ENCODE measurements around the gene AGAP1. TPM values are rescaled to one million over a fixed set of nuclear protein-coding genes. Genes with fewer than 3 reads are reported as not detected.

The AGAP1 gene
- total and polyA plus RNA-seq, 4 donors: 2.0 to 8.5 (median 5.4) TPM

GRCh38 chr2:235725841-235726240 is 232.0 kb downstream of the AGAP1 start:
- no peak for DNase-seq (ENCODE audit: low spot score)
- no peak overlapping the region for H3K4me3 ChIP-seq (ENCODE audit: low read depth in 1 of 3, low read length in 3 of 3)
- no peaks in the 10 kb centered on the region for H3K9me3 ChIP-seq (ENCODE audit: control insufficient read depth in 4 of 4, low read length in 3 of 4)
- H3K36me3 ChIP-seq (ENCODE audit: control insufficient read depth in 4 of 4, insufficient read depth in 3 of 4, low read depth in 1 of 4, low read length in 3 of 4): no peaks in the 10 kb centered on the region
- no peak for TF ChIP-seq EGR1 (IDR thresholded peaks at IDR 0.05; ENCODE audit: low read depth in 2 of 2)
- TF ChIP-seq JUND (IDR thresholded peaks at IDR 0.05): no peak
- no peak for TF ChIP-seq TAF1 (conservative IDR thresholded peaks at IDR 0.05)
- no peak for TF ChIP-seq ATF3 (IDR thresholded peaks at IDR 0.05)
- TF ChIP-seq SP1 (IDR thresholded peaks at IDR 0.05): no peak
- no peak for TF ChIP-seq MAX (IDR thresholded peaks at IDR 0.05)
- TF ChIP-seq FOXA1 (IDR thresholded peaks at IDR 0.05): no peak
- no peak for TF ChIP-seq YY1 (IDR thresholded peaks at IDR 0.05)
- no peak for TF ChIP-seq ZBTB33 (IDR thresholded peaks at IDR 0.05)
- no peak for TF ChIP-seq FOXA2 (IDR thresholded peaks at IDR 0.05)
- no peak for TF ChIP-seq RXRA (IDR thresholded peaks at IDR 0.05)
- no peak for TF ChIP-seq GABPA (IDR thresholded peaks at IDR 0.05 in 1 of 2, conservative IDR thresholded peaks at IDR 0.05 in 1 of 2)
- H3K4me1 ChIP-seq (ENCODE audit: control insufficient read depth in 4 of 4, insufficient read depth in 4 of 4, low read length in 3 of 4): peaks cover 0 to 4% (median under 1%) of the 10 kb centered on the region in 4 donors
- 96% methylated on average over 4 of the region's 4 CpGs for WGBS
- no peak overlapping the region for H3K9ac ChIP-seq (ENCODE audit: low read depth in 1 of 2, low read length in 2 of 2)
- no peak overlapping the region for H3K27ac ChIP-seq (ENCODE audit: low read depth in 1 of 2, low read length in 2 of 2)
- no peaks in the 10 kb centered on the region for H3K27me3 ChIP-seq (ENCODE audit: control insufficient read depth in 4 of 4, insufficient read depth in 4 of 4, low read length in 3 of 4)

GRCh38 chr2:235726554-235726953 is 232.7 kb downstream of the AGAP1 start:
- no peak for DNase-seq (ENCODE audit: low spot score)
- no peaks in the 10 kb centered on the region for H3K27me3 ChIP-seq (ENCODE audit: control insufficient read depth in 4 of 4, insufficient read depth in 4 of 4, low read length in 3 of 4)
- H3K9me3 ChIP-seq (ENCODE audit: control insufficient read depth in 4 of 4, low read length in 3 of 4): no peaks in the 10 kb centered on the region
- TF ChIP-seq CTCF (IDR thresholded peaks at IDR 0.05; ENCODE audit: low read depth, low read length, missing input control) (no peak), GABPA (IDR thresholded peaks at IDR 0.05 in 1 of 2, conservative IDR thresholded peaks at IDR 0.05 in 1 of 2) (no peak), SP1 (IDR thresholded peaks at IDR 0.05) (no peak), RAD21 (IDR thresholded peaks at IDR 0.05) (no peak), RXRA (IDR thresholded peaks at IDR 0.05) (no peak), FOXA2 (IDR thresholded peaks at IDR 0.05) (no peak), HNF4A (conservative IDR thresholded peaks at IDR 0.05) (no peak), TAF1 (conservative IDR thresholded peaks at IDR 0.05) (no peak), ATF3 (IDR thresholded peaks at IDR 0.05) (no peak)
- 83% methylated on average over 5 of the region's 5 CpGs for WGBS
- peaks cover 0 to 4% (median under 1%) of the 10 kb centered on the region in 4 donors for H3K4me1 ChIP-seq (ENCODE audit: control insufficient read depth in 4 of 4, insufficient read depth in 4 of 4, low read length in 3 of 4)
- no peak overlapping the region for H3K27ac ChIP-seq (ENCODE audit: low read depth in 1 of 2, low read length in 2 of 2)
- no peak overlapping the region for H3K4me3 ChIP-seq (ENCODE audit: low read depth in 1 of 3, low read length in 3 of 3)
- H3K9ac ChIP-seq (ENCODE audit: low read depth in 1 of 2, low read length in 2 of 2): no peak overlapping the region
- no peaks in the 10 kb centered on the region for H3K36me3 ChIP-seq (ENCODE audit: control insufficient read depth in 4 of 4, insufficient read depth in 3 of 4, low read depth in 1 of 4, low read length in 3 of 4)

Data from liver (tissue), 9 donors.